ENCODE data around the gene PZP. TPM values are rescaled to one million over a fixed set of nuclear protein-coding genes. Genes with fewer than 3 reads are reported as not detected.

The PZP gene
- total RNA-seq, 1 donor from 2014 or later = 0.70 TPM

DNA sequence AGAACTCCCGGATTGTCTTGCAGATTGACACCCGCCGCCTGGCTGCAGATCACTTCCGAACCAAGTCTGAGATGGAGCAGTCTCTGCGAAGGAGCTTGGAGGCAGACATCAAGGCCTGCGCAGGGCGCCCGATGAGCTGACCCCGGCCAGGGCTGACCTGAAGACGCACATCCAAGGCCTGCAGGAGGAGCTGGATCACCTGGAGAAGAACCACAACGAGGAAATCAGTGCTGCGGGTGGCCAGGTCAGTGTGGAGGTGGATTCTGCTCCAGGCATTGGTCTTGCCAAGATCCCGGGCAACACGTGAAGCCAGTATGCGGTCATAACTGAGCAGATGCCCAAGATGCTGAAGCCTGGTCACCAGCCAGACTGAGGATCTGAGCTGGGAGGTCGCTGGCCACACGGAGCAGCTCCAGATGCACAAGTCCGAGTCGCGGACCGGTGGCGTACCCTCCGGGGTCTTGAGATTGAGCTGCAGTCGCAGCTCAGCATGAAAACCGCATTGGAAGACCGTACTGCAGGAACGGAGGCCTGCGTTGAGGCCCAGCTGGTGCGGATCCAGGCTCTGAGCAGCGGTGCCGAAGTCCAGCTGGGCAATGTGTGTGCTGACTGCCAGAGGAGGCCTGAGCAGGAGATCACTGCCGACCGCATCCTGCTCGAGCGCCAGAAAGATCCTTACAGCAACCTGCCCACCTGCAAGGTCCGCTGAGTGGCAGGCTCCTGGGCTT lies 80.1 kb downstream of the PZP start:
- DNase-seq (ENCODE audit: extremely low read depth, low read depth, low spot score) = no peak

DNA sequence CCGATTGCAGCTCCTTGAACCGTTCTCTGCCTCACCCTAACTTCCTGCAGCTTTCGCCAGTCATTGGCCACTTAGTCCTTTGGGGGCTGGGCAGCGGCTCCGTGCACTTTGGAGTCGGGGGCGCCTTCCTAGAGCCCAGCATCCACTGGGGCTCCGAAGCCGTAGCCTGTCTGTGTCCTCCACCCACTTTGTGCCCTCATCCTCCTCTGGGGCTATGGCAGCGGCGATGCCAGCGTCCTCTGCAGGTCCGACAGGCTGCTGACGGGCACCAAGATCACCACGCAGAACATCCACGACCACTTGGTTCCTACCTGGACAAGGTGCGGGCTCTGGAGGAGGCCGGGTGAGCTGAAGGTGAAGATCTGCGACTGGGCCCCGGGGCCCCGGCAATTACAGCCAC lies 80.7 kb downstream of the PZP start:
- no peak for DNase-seq (ENCODE audit: extremely low read depth, low read depth, low spot score)

DNA sequence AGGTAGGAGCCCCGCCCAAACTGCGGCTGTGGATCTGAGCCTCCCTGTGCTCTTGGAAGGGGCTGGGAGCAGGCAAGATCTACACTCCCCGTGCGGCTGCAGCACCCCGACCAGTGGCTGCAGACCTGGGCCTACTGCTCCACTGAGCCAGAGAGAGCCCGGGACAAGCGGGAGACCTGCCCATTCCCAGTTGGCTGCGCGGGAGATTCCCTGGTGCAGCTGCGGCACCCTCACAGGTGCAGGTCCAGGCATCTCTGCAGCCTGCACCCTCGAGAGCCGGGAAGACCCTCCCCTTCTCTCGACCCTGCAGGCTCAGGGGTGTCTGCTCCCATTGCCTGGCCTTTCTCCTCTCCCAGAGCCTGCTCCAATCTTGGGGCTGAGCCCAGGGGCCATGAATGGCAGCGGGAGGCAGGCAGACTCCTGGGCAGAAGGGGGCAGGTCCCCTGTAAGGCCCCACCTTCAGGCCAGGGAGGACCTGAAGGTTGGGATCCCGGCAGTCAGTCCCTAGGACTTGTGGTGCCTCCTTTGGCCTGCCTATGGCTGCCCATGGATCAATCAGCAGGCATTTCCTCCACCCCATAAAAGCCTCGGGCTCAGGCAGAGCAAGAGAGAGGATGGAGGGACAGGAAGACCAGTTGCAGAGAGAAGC lies 83.7 kb downstream of the PZP start:
- no peak for DNase-seq (ENCODE audit: extremely low read depth, low read depth, low spot score)

GRCh38 chr12:9123781-9124382 lies 84.3 kb downstream of the PZP start:
- DNase-seq (ENCODE audit: extremely low read depth, low read depth, low spot score) = no peak

GRCh38 chr12:9122091-9122609 lies 86.0 kb downstream of the PZP start:
- no peak for DNase-seq (ENCODE audit: extremely low read depth, low read depth, low spot score)

DNA sequence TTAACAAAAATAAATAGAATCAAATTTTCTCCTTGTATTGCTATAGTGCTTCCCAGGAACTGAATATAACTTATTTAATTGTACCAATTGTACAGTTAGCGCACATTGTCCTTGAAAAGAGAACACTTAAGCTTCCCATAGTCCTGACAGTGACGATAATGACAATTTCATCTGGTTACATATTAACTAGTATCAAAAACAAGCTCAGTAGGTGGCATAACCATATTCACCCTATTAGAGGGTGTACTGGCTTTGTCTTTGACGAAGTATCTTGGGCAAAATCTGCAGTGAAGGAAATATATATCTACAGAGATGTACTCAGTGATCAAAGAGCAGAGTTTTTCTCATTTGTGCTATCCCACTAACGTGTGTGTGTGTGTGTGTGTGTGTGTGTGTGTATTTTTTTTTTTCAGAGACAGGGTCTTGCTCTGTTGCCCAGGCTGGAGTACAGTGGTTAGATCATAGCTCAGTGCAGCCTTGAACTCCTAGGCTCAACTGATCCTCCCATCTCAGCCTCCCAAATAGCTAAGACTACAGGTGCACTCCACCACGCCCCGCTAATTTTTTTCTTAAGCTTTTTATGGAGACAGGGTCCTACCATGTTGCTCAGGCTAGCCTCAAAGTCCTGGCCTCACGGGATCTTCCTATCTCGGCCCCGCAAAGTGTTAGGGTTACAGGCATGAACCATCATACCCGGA lies 87.6 kb downstream of the PZP start:
- DNase-seq (ENCODE audit: extremely low read depth, low read depth, low spot score) = no peak

GRCh38 chr12:9118158-9118557 lies 90.0 kb downstream of the PZP start:
- DNase-seq (ENCODE audit: extremely low read depth, low read depth, low spot score) = no peak

GRCh38 chr12:9115731-9116559 lies 92.2 kb downstream of the PZP start, which contains the start of gene A2M:
TSS of gene A2M (minus strand) at chr12:9115919. CDS start at chr12:9115849, 70 bp downstream.
- DNase-seq (ENCODE audit: extremely low read depth, low read depth, low spot score) = no peak

- DNase-seq (ENCODE audit: extremely low read depth, low read depth, low spot score) = no peak
Observed at GRCh38 chr12:9114946-9115345, 93.2 kb downstream of the PZP start.

DNA sequence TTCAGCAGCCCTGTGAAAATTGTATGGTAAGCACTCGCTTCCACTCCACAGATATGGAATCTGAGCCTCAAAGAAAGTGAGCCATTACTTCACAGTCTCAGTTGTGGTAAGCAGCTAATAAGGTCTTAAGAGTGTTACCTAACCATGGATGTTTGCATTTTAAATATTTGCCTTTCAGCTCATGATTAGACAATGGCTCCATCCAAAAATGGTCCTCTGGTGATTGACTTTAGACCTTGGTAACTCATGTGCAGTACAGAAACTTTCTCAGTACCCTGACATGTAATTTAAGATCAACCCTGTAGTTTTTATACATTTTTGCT lies 94.2 kb downstream of the PZP start:
- no peak for DNase-seq (ENCODE audit: extremely low read depth, low read depth, low spot score)

DNA sequence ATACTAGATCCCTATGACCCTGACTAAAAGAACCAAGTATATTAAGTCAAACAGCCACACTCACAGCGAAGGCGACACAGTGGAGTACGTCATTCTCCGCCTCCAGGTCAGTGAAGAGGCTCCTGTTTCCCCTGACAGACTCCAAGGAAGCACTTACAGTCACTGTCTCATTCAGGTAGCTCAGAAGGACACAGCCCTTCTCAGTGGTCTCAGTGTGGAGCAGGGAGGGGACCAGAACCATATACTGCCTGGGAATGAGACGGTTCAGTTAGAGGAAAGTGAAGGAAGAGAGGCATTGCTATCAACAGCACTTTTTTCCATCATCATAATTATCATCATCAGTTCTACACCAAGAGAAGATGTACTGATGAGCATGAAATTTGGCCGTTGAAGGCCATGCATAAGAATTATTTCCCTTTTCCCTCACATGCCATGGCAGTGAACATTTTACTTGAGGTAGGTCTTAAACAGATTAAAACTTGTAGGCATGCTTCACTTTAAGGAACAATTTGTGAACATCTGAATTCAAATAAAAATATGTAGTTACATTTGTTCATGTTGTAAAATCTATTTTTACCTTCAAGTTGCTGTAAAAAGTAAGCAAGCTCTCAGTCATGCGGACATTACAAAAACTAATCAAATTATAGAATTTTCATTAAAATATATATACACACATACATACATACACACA lies 94.8 kb downstream of the PZP start:
- DNase-seq (ENCODE audit: extremely low read depth, low read depth, low spot score) = no peak

DNA sequence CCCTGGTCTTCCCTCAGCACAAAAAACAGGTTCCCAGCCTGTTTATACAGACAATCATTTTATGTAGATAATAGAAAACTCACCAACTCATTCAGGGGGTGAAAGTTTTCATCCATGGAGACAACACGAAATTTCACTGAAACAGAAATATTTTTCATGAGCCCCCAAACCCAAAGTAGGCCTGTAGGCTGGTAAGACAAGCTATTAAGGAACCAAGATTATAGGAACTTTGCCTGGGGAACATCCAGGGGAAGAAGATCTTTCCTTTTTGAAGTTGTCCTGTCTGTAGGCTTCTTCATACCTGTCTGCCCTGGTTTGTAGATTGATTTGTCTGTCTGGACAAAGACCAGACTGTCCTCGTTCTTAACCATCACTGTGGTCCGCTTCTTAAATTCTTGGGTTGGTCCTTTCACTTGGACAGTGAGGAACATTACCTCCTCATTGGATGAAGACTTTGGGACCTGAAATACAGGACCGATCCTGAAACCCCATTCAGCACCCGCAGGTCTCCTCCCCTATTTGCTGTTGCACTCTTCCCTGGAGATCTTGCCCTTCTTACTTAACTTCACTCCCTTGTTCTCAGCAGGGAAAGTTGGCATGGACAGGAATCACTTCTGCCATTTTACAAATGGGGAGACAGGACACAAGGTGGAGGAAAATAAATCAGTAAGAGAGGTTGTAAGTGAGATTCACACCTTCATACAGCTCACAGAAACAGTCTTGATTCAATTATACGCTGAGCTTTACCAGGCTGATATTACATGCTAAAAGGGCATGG lies 95.9 kb downstream of the PZP start:
- no peak for DNase-seq (ENCODE audit: extremely low read depth, low read depth, low spot score)

DNA sequence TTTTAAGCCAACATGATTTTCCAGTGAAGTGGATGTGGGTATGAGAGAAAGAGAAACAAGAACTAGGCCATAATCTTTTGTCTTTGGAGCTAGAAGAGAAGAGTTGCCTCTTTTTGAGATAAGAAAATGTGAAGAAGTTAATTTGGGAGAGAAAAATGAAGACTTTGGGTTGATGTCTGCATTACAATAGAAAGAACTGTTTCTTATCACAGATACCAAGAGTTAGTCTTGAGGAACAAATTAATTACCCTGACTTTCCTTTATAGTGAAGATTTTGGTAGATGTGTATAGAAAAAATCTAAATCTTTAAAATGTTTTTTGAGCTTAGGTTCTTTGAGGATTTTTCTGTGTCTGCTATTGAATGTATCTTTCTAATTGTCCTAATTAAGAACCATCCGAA lies 96.7 kb downstream of the PZP start:
- DNase-seq (ENCODE audit: extremely low read depth, low read depth, low spot score) = no peak

DNA sequence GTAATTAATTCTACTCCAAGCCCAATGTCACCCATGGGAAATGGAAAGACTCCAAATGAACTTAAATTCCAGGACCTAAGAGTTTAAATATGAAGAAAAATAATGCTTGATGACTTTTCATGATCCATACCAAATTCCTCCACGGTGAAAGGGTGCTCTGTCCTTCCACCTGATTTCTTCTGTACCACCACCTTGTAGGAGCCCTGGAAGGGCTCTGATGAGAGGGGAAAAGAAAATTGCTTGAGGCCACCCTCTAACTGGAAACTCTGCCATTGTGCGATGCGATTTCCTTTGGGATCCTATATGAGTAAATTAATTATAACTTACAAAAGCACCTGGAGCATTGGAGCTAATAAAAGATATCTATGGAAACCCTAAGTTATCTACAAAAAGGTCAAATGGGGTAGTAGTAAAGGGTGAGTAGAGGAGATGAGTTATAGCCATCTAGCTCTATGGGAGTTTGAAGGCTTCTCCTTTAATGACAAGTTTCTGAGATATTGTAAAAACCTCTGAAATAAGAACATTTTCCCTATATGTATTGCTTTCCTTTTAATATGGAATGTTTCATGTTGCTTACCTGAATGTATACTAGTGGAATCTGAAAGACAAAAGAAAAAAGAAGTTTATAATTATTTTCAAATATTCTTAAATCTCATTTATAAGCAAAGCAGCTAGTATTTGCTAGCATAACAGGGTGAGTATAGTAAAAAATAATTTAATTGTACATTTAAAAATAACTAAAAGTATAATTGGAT lies 98.3 kb downstream of the PZP start:
- no peak for DNase-seq (ENCODE audit: extremely low read depth, low read depth, low spot score)

- no peak for DNase-seq (ENCODE audit: extremely low read depth, low read depth, low spot score)
Observed at GRCh38 chr12:9109213-9109522, 99.0 kb downstream of the PZP start.

- DNase-seq (ENCODE audit: extremely low read depth, low read depth, low spot score) = no peak
Observed at GRCh38 chr12:9108504-9109212, 99.5 kb downstream of the PZP start.

DNA sequence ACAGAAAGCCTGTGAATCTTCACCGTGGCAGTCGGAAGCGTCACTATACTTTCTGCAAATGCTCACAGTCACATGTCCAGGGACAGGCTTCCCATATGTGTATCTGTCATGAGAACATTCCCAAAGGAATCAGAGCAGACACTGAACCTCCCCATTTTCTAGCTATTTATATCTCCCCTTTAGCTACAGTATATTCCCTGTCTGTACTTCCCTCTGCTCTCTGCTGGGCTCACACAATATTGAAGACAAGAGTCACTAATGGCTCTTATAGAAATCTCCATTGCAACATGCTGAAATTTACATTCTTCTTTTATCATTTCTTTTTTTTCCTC lies 100.7 kb downstream of the PZP start:
- no peak for DNase-seq (ENCODE audit: extremely low read depth, low read depth, low spot score)
